Activated B cell treated with CpG ODN at 0.5 μM for 24 hours (primary cell): ENCODE measurements around the gene CENPL. TPM values are rescaled to one million over a fixed set of nuclear protein-coding genes. Genes with fewer than 3 reads are reported as not detected.
"Not testable (repeated sequence)": the region's sequence is repeated elsewhere in the genome, so short reads cannot be mapped to it uniquely, and the experiment has no call there.

Source experiments
- ATAC-seq: fragments of 200-7000 bp; cut with Tn5 transposase; one replicate; pipeline ENCODE4 v1.10.0; 2021; ENCODE audit warnings: low read depth, mild to moderate bottlenecking, moderate library complexity
- CTCF ChIA-PET: fragments of 350-600 bp; sonication (Branson Sonifier 250); formaldehyde crosslinking; loops from one replicate; lab custom pipeline; 2021; ENCODE audit warnings: antibody characterized with exemption; lab: Charles Lee
- POLR2A ChIA-PET: fragments of 350-600 bp; sonication (Branson Sonifier 250); formaldehyde crosslinking; loops from one replicate; lab custom pipeline; 2021; ENCODE audit warnings: antibody characterized with exemption; lab: Charles Lee
- DNase-seq: peaks from one replicate; pipeline ENCODE4 v3.0.0; 2022
- H3K27ac Mint-ChIP-seq: one replicate; pipeline ENCODE4 v1.8.0; 2020; ENCODE audit warnings: mixed read lengths
- H3K27me3 Mint-ChIP-seq: one replicate; pipeline ENCODE4 v1.8.0; 2021; ENCODE audit warnings: mixed read lengths
- H3K36me3 Mint-ChIP-seq: one replicate; pipeline ENCODE4 v1.8.0; 2021; ENCODE audit warnings: low read depth, mixed read lengths
- H3K4me1 Mint-ChIP-seq: one replicate; pipeline ENCODE4 v1.8.0; 2021; ENCODE audit warnings: mixed read lengths
- H3K4me3 Mint-ChIP-seq: one replicate; pipeline ENCODE4 v1.8.0; 2020; ENCODE audit warnings: mild to moderate bottlenecking, mixed read lengths
- H3K9me3 Mint-ChIP-seq: one replicate; pipeline ENCODE4 v1.8.0; 2020; ENCODE audit warnings: mixed read lengths
- CTCF ChIP-seq: fragments of 200-600 bp; IDR thresholded peaks from one replicate; pipeline ENCODE4 v1.8.0; 2022; ENCODE audit warnings: antibody characterized with exemption, mild to moderate bottlenecking
- intact Hi-C: fragments of 100-400 bp; cut with micrococcal nuclease; formaldehyde crosslinking; loops from one replicate; pipeline ENCODE4 v1.15.1; 2024
- total RNA-seq: library from RNA; stranded (reverse); gene quantifications from 2 replicates; pipeline ENCODE4 v1.2.3, GENCODE V29; 2022

CENPL gene
- total RNA-seq, 1 donor from 2014 or later = 14.0 TPM

- Mint-ChIP-seq H3K36me3 (peaks cover 43% of the 10 kb centered on the region), H3K4me3 (no peak overlapping the region), H3K27me3 (no peaks in the 10 kb centered on the region), H3K27ac (no peak overlapping the region), H3K9me3 (no peaks in the 10 kb centered on the region), H3K4me1 (peaks cover 28% of the 10 kb centered on the region)
- DNase-seq (no peak), ATAC-seq (no peak)
- TF ChIP-seq CTCF = no peak
- intact Hi-C loops = loop anchor here (10.0 kb wide), 1 partner anchor 917 kb away; no protein-coding TSS in a partner anchor
- ChIA-PET CTCF (interaction anchor here (0.7 to 1.8 kb wide), 4 partner anchors 9 to 1049 kb away, joined by 3 to 6 read pairs (median 4); no protein-coding TSS in a partner anchor), POLR2A (interaction anchor here (0.6 kb wide), 1 partner anchor 27 kb away, joined by 3 read pairs; no protein-coding TSS in a partner anchor)
Observed at GRCh38 chr1:173827611-173828010, 2.9 kb upstream of the CENPL start.

- Mint-ChIP-seq H3K27ac (peak overlapping the region; percentile 97), H3K27me3 (no peaks in the 10 kb centered on the region), H3K4me3 (peak overlapping the region; percentile 95), H3K36me3 (peaks cover 22% of the 10 kb centered on the region), H3K9me3 (no peaks in the 10 kb centered on the region), H3K4me1 (peaks cover 28% of the 10 kb centered on the region)
- DNase-seq (no peak), ATAC-seq (peak; percentile 36)
- intact Hi-C loops = loop anchor here (1.0 to 10.0 kb wide), 13 partner anchors 44 to 1292 kb away; partner anchors contain the start of genes CACYBP, KLHL20, PRDX6 and RABGAP1L
- CTCF ChIA-PET = interaction anchor here (0.6 to 3.1 kb wide), 5 partner anchors 393 to 1079 kb away, joined by 3 to 32 read pairs (median 8); no protein-coding TSS in a partner anchor
- TF ChIP-seq CTCF = no peak
- POLR2A ChIA-PET = interaction anchor here (0.6 to 3.6 kb wide), 17 partner anchors 38 to 1291 kb away, joined by 3 to 49 read pairs (median 5); partner anchors contain the start of genes GAS5, KLHL20, PRDX6 and RC3H1
Observed at GRCh38 chr1:173823781-173824314, 835 bp downstream of the CENPL start.

GRCh38 chr1:173821680-173822079, 3.0 kb downstream of the CENPL start:
- no peaks in the 10 kb centered on the region for H3K27me3 Mint-ChIP-seq
- H3K4me3 Mint-ChIP-seq = no peak overlapping the region
- ChIA-PET POLR2A (no interaction called here), CTCF (no interaction called here)
- intact Hi-C loops = loop anchor here (5.0 to 10.0 kb wide), 2 partner anchors 564 to 923 kb away; no protein-coding TSS in a partner anchor
- peaks cover 22% of the 10 kb centered on the region for H3K36me3 Mint-ChIP-seq
- no peaks in the 10 kb centered on the region for H3K9me3 Mint-ChIP-seq
- H3K4me1 Mint-ChIP-seq = peaks cover 20% of the 10 kb centered on the region
- no peak for TF ChIP-seq CTCF
- DNase-seq = no peak
- no peak for ATAC-seq
- no peak overlapping the region for H3K27ac Mint-ChIP-seq

GRCh38 chr1:173818459-173818858, 6.2 kb downstream of the CENPL start:
- TF ChIP-seq CTCF = no peak
- no peaks in the 10 kb centered on the region for H3K9me3 Mint-ChIP-seq
- POLR2A ChIA-PET = no interaction called here
- intact Hi-C loops = no loop called here
- H3K36me3 Mint-ChIP-seq = peaks cover 11% of the 10 kb centered on the region
- no peaks in the 10 kb centered on the region for H3K27me3 Mint-ChIP-seq
- DNase-seq (no peak), ATAC-seq (no peak)
- H3K4me3 Mint-ChIP-seq = no peak overlapping the region
- no peak overlapping the region for H3K27ac Mint-ChIP-seq
- H3K4me1 Mint-ChIP-seq = peaks cover 14% of the 10 kb centered on the region
- CTCF ChIA-PET = interaction anchor here (0.9 kb wide), 1 partner anchor 9 kb away, joined by 3 read pairs; no protein-coding TSS in a partner anchor

GRCh38 chr1:173813654-173814053, 11.0 kb downstream of the CENPL start:
- peaks cover 14% of the 10 kb centered on the region for H3K4me1 Mint-ChIP-seq
- H3K9me3 Mint-ChIP-seq, POLR2A ChIA-PET, H3K27ac Mint-ChIP-seq, H3K4me3 Mint-ChIP-seq, CTCF ChIA-PET, intact Hi-C loops, H3K27me3 Mint-ChIP-seq, ATAC-seq, DNase-seq: not testable (repeated sequence)
- peaks cover 31% of the 10 kb centered on the region for H3K36me3 Mint-ChIP-seq
